NT2/D1 (cell line): Measurements from ENCODE around the gene SRSF3.
"Not testable (repeated sequence)": the region's sequence is repeated elsewhere in the genome, so short reads cannot be mapped to it uniquely, and the experiment has no call there.

Experiments
- DNase-seq: peaks from one replicate; pipeline ENCODE4 v3.0.0-alpha.2; 2011; ENCODE audit warnings: low read depth, low spot score
- H3K27me3 ChIP-seq: 2 replicates; pipeline ENCODE4 v1.6.0; 2011; ENCODE audit warnings: mild to moderate bottlenecking; ENCODE audit not compliant: insufficient read length, insufficient read depth
- H3K36me3 ChIP-seq: 2 replicates; pipeline ENCODE4 v1.6.1; 2011; ENCODE audit warnings: mild to moderate bottlenecking, low read length, mixed read lengths; ENCODE audit not compliant: insufficient read depth, insufficient read length
- H3K4me1 ChIP-seq: 2 replicates; pipeline ENCODE4 v1.5.1; 2011; ENCODE audit not compliant: insufficient read depth, insufficient read length
- H3K4me3 ChIP-seq: 2 replicates; pipeline ENCODE4 v1.5.1; 2011; ENCODE audit warnings: low read depth; ENCODE audit not compliant: insufficient read length
- H3K9ac ChIP-seq: 2 replicates; pipeline ENCODE4 v1.6.0; 2011; ENCODE audit warnings: low read depth; ENCODE audit not compliant: insufficient read length
- H3K9me3 ChIP-seq: 2 replicates; pipeline ENCODE4 v1.5.1; 2011; ENCODE audit warnings: mild to moderate bottlenecking, low read length; ENCODE audit not compliant: insufficient read depth
- SUZ12 ChIP-seq: IDR thresholded peaks from 2 replicates; pipeline ENCODE4 v1.6.1; 2011; ENCODE audit not compliant: insufficient read length, insufficient read depth; ENCODE audit errors: extremely low read depth
- YY1 ChIP-seq: IDR thresholded peaks from 2 replicates; pipeline ENCODE4 v1.6.1; 2011; ENCODE audit not compliant: insufficient read length, insufficient read depth
- ZNF274 ChIP-seq: IDR thresholded peaks from 2 replicates; pipeline ENCODE4 v1.6.1; 2011; ENCODE audit warnings: mild to moderate bottlenecking, low read depth, low read length

Gene SRSF3

GRCh38 chr6:36578030-36578429, 16.1 kb upstream of the SRSF3 start:
- Histone ChIP-seq H3K36me3 (no peaks in the 10 kb centered on the region), H3K9me3 (no peaks in the 10 kb centered on the region), H3K4me1 (no peaks in the 10 kb centered on the region), H3K27me3 (no peaks in the 10 kb centered on the region), H3K4me3 (no peak overlapping the region), H3K9ac (no peak overlapping the region)
- DNase-seq: no peak
- TF ChIP-seq SUZ12: no peak
- TF ChIP-seq YY1: no peak
- TF ChIP-seq ZNF274: no peak

- DNase-seq: no peak
- TF ChIP-seq ZNF274: no peak
- no peak for TF ChIP-seq SUZ12
- TF ChIP-seq YY1: no peak
- H3K4me1 ChIP-seq: no peaks in the 10 kb centered on the region
Measured at GRCh38 chr6:36578431-36578830, 15.7 kb upstream of the SRSF3 start.

GRCh38 chr6:36580184-36580526, 14.0 kb upstream of the SRSF3 start:
- H3K9ac ChIP-seq: peak overlapping the region; percentile 1
- no peak overlapping the region for H3K4me3 ChIP-seq
- no peak for DNase-seq

More at GRCh38 chr6:36578431-36578830, 15.7 kb upstream of the SRSF3 start:
- H3K9me3 ChIP-seq: no peaks in the 10 kb centered on the region
- H3K9ac ChIP-seq: no peak overlapping the region
- no peak overlapping the region for H3K4me3 ChIP-seq
- H3K27me3 ChIP-seq: no peaks in the 10 kb centered on the region
- no peaks in the 10 kb centered on the region for H3K36me3 ChIP-seq

GRCh38 chr6:36581716-36582115, 12.4 kb upstream of the SRSF3 start:
- Histone ChIP-seq H3K4me3 (no peak overlapping the region), H3K9ac (no peak overlapping the region), H3K36me3 (no peaks in the 10 kb centered on the region), H3K4me1 (no peaks in the 10 kb centered on the region), H3K9me3 (no peaks in the 10 kb centered on the region), H3K27me3 (no peaks in the 10 kb centered on the region)
- TF ChIP-seq ZNF274 (no peak), SUZ12 (no peak)
- DNase-seq: no peak

More at GRCh38 chr6:36580184-36580526, 14.0 kb upstream of the SRSF3 start:
- Histone ChIP-seq H3K4me1 (no peaks in the 10 kb centered on the region), H3K9me3 (no peaks in the 10 kb centered on the region), H3K36me3 (no peaks in the 10 kb centered on the region), H3K27me3 (no peaks in the 10 kb centered on the region)
- TF ChIP-seq ZNF274 (no peak), YY1 (no peak), SUZ12 (no peak)

GRCh38 chr6:36586606-36587005, 7.6 kb upstream of the SRSF3 start:
- no peak for DNase-seq
- Histone ChIP-seq H3K36me3 (no peaks in the 10 kb centered on the region), H3K9ac (no peak overlapping the region), H3K9me3 (no peaks in the 10 kb centered on the region), H3K27me3 (no peaks in the 10 kb centered on the region), H3K4me3 (no peak overlapping the region), H3K4me1 (no peaks in the 10 kb centered on the region)
- TF ChIP-seq SUZ12: no peak
- no peak for TF ChIP-seq ZNF274
- TF ChIP-seq YY1: no peak

- not testable (repeated sequence) for DNase-seq
Measured at GRCh38 chr6:36589025-36589400, 5.1 kb upstream of the SRSF3 start.

GRCh38 chr6:36590237-36590636, 3.9 kb upstream of the SRSF3 start:
- H3K27me3 ChIP-seq: no peaks in the 10 kb centered on the region
- peaks cover 8% of the 10 kb centered on the region for H3K36me3 ChIP-seq
- no peaks in the 10 kb centered on the region for H3K9me3 ChIP-seq
- no peak for DNase-seq
- H3K9ac ChIP-seq: no peak overlapping the region
- H3K4me1 ChIP-seq: peaks cover 3% of the 10 kb centered on the region
- H3K4me3 ChIP-seq: no peak overlapping the region
- no peak for TF ChIP-seq SUZ12
- no peak for TF ChIP-seq YY1
- TF ChIP-seq ZNF274: no peak

More at GRCh38 chr6:36589025-36589400, 5.1 kb upstream of the SRSF3 start:
- not testable (repeated sequence) for H3K27me3 ChIP-seq, H3K4me1 ChIP-seq, H3K36me3 ChIP-seq, H3K4me3 ChIP-seq, H3K9me3 ChIP-seq, H3K9ac ChIP-seq

- no peak overlapping the region for H3K9ac ChIP-seq
- H3K36me3 ChIP-seq: peaks cover 24% of the 10 kb centered on the region
- TF ChIP-seq SUZ12 (no peak), YY1 (no peak), ZNF274 (no peak)
- H3K27me3 ChIP-seq: no peaks in the 10 kb centered on the region
- H3K9me3 ChIP-seq: no peaks in the 10 kb centered on the region
- no peak for DNase-seq
- H3K4me1 ChIP-seq: peaks cover 3% of the 10 kb centered on the region
- H3K4me3 ChIP-seq: no peak overlapping the region
Measured at GRCh38 chr6:36592221-36592655, 1.9 kb upstream of the SRSF3 start.
